Panc1 (cell line): ENCODE data around the gene HLA-DQA1.

Source experiments
- CTCF ChIP-seq: fragments of 450-650 bp; IDR thresholded peaks from 2 replicates; pipeline ENCODE4 v1.5.1; 2017; ENCODE audit warnings: mild to moderate bottlenecking
- POLR2AphosphoS5 ChIP-seq: IDR thresholded peaks from 2 replicates; pipeline ENCODE4 v1.6.1; 2012; ENCODE audit warnings: mild to moderate bottlenecking, low read depth, low read length, moderate library complexity

- no peak for TF ChIP-seq CTCF
- no peak for TF ChIP-seq POLR2AphosphoS5
Measured at GRCh38 chr6:32617751-32618150, 19.5 kb upstream of the HLA-DQA1 start.
